DMS79 treated with DMSO at 0.1 percent for 48 hours (cell line): Measurements from ENCODE around the gene LRRC8B.
"Not testable (repeated sequence)": the region's sequence is repeated elsewhere in the genome, so short reads cannot be mapped to it uniquely, and the experiment has no call there.

Source experiments
- DNase-seq: peaks from one replicate; lab custom pipeline; 2025; lab: John Stamatoyannopoulos, UW

LRRC8B gene

DNA sequence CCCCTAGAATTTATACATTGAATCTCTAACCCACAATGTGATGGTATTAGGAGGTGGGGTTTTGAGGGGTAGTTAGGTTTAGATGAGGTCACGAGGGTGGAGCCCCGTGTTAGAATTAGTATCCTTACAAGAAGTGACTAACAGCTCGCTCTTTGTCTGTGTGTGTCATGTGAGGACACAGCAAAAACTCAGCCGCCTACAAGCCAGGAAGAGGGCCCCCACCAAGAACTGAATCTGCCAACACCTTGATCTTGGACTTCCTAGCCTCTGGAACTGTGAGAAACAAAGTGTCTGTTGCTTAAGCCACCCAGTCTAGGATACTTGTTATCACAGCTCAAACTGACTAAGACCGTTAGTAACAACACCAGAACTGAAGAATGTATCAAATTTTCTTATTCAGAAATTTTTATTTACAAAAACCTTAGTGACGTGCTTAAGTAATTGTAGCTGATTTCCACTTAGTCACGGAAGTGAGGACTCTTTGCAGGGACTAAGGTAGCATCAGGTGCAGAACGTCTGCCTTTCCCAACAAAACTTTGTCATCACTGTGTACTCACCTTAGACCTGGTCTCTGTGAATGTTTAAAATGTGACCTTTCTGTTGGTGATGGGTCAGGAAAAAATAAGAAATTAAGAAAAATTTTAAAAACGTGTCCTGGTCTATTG lies 83.8 kb downstream of the LRRC8B start:
- DNase-seq: no peak

DNA sequence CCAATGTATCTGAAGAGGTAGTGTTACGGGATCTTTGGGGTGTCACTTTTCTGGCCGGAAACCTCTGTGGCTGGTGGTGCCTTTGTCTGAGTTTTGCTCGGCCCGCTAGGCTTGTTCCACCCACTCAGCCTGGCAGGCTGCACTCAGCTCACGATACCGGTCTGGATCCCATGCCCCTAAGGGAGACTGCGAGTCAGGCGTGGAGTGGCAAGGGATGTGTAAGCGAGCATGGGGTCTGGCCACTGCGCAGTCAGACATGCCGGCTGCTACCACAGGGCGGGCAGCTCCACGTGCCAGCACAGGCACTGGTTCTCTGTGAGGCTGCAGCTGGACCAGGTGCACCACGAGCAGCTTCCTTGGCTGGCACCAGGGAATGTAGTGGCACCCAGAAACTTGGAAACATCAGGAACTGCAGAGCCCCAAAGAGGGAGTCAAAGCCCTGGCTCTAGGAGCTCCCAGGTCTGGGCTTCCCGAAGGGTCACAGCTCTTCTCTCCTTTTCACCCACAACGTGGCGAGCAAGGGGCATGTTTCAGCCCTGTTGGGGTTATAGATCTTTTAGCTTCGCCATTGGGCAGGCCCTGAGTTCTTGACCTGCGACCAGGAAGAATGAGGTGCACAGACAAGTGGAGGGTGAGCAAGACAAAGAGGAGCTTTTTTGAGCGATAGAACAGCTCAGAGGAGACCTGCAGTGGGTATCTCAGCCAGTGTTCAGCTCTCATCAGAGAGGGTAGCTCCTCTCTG lies 84.5 kb downstream of the LRRC8B start:
- no peak for DNase-seq

DNA sequence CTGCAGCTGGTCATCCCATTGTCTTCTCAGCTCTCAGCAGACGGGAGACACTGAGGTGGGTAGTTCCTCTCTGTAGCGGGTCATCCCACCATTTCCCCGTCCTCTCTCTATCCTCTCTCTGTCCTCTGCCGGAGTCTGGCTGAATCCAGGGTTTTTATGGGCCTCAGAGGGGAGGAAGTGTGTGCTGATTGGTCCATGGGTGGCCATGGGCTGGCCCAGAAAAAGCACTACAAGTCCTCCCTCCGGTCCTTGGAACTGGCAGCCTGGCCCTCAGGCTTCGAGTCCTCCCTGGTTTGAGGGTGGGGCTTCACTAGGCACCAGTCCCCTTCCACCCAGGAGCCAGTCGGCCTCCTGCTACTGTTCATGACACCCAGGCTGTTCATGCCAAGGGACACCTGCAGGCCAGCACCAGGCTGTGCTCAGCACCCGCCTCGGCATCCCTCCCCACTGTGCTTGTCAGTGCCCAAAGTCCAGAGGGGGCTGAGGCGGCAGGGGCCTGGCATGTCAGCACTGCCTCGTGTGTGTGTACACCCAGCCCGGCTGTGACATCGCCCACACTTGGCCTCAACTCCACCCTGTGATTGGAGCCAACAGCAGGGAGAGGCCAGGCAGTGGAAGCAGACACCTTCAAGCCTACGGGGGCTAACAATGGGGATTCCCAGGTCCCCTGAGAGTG lies 85.3 kb downstream of the LRRC8B start:
- DNase-seq: no peak

GRCh38 chr1:89610457-89611011 lies 85.9 kb downstream of the LRRC8B start:
- no peak for DNase-seq

DNA sequence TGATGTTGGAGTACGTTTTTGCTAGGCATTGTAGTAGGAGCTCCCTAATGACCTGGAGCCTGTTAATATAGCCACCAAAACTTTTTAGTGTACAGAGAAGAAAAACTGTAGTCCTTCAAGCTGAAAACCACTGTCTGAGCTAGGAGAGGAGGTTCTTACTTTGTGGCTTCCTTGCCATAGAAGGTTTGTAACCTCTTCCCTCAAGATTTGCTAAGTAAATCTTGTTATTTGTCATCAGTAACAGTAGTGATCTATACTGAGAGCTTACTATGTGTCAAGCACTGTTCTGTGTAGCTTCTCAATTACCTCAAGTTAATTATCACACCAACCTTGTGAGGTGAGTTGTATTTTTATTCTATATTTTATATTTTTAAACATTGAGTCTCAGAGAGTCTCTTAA lies 87.1 kb downstream of the LRRC8B start:
- DNase-seq: no peak

DNA sequence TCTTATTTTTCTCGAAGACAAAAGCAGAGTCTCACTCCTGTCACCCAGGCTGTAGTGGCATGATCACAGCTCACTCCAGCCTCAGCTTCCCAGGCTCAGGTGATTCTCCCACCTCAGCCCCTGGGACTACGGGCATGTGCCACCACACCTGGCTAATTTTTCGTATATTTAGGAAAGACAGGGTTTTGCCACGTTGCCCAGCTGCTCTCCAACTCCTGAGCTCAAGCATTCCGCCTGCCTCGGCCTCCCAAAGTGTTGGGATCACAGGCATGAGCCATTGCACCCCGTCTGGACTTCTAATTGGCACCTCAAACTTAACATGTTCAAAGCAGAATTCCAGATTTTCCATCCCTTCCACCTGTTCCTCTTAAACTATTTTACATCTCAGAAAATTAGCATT lies 89.3 kb downstream of the LRRC8B start:
- DNase-seq: no peak

DNA sequence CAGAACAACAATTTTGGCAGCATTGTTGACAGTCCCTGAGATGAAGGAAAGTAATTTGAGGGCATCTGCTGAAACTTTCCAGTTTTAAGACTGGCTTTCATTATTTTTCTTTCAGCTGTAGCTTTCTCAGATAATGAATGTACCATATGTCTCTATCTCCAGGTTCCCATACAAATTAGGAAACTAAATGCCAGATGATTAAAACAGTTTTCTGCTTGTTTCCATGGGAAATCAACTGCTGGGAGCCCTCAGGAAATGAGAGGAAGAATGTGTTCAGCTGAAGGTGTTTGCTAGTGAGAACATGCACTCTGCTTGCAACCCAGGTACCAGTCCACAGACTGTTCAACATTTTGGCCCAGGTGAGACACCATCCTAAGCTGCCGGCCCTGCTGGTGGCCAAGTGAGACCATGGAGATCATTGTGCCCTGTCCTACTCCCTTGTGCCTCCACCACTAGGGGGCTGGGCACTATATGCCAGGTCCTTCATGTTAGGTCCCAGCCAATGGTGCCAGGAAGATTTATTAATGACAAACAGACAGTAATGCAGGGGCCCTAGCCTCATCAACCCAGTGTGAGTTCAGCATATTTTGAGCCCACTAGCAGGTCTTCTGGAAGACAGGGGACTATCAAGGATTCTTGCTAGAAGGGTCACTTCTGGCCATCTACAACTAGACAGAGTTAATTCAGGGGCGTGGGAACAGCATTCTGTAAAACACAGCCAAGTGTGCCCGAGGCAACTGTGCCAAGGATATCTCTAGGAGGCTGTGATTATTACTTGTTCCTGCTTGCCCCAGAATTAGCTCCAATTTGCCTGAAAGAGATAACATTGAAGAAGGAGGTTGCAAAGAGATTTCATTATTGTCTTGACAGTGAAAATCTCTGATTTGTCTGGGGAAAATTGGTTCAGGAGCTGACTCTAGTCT lies 91.3 kb downstream of the LRRC8B start:
- DNase-seq: no peak

DNA sequence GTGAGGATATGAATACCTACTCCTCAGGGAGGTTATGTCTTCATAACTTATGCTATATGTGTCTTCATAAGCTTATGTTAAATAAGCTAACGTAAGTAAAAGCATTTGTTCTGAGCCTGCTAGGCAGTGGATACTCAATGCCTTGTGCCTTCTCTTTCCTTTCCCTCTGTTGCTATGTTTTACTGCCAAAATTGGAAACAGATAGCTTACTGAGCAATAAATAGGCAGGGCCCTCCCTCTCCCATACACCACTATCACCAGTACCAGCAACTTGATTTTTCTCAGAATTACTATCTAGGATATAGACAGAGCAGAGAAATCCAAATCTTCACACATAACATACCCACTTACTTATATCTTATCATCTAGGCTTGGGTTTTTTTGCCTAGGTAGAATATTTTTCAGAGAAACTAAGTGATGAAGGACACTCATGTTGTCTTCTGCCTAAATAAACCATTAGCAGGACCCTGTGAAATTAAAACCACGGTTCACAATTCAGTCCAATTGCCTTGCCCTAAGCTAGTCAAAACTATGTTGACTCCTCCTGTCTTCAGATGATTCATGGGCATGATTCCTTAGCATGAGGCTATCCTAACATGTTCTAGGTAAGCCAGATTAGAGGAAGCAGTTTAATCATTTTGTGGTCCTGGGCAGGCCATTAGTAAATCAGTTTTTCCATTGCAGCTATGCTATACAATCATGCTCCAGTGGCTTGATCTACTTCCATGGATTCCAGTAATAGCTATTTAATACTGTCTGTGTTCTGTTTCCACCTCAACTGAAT lies 92.4 kb downstream of the LRRC8B start:
- DNase-seq: no peak

GRCh38 chr1:89620664-89621063 lies 96.0 kb downstream of the LRRC8B start:
- DNase-seq: no peak

DNA sequence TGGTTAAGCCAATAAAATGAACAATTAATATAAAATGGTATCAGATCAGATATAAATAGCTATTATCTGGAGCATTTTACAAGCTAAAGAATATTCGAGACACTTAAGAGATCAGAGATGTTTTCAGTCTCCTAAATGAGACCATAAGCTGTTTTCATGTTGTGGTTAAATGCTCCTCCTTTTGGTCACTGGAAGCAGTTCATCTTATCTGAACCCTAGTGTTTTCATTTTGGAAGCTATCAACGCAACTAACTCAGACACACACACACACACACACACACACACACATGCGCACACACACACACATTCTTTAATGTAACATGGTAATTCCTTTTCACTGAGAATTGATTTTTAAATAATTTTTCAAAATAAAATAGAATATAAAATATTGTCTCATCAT lies 98.3 kb downstream of the LRRC8B start:
- DNase-seq: no peak

DNA sequence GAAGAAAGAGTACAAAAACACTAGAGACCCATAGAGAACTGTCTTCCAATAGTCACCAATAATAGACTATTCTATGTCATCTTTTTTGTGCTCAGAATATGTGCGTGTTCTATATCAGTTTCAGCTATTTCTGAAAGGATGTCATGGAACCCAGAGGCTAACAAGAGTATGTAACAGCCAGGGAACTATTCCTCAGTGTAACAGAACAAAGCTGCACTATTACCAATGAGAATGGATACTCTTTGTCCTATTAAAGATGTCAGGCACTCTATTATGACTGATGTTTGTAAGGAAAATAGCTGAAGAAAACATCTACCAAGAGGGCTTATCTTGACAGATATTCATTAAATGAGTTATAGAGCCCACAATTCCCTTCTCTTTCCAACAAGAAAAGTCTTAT lies 99.7 kb downstream of the LRRC8B start:
- no peak for DNase-seq

GRCh38 chr1:89624715-89625323 lies 100.2 kb downstream of the LRRC8B start:
- DNase-seq: no peak

DNA sequence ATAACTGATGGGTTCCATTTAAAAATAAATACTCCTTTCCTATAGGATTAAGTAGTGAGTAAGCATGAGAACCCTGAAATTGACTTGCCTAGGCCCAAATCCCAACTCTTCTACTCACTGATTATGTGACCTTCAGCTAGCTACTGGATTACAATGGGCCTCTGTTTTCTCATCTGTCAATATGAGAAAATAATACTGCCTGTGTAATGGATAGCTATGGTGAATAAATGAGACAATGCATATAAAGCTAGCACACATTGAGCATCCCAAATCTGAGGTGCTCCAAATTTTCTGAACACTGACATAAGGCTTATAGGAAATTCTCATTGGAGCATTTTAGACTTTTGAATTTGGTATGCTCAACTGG lies 103.0 kb downstream of the LRRC8B start:
- DNase-seq: no peak

GRCh38 chr1:89629146-89629545 lies 104.5 kb downstream of the LRRC8B start:
- DNase-seq: no peak

DNA sequence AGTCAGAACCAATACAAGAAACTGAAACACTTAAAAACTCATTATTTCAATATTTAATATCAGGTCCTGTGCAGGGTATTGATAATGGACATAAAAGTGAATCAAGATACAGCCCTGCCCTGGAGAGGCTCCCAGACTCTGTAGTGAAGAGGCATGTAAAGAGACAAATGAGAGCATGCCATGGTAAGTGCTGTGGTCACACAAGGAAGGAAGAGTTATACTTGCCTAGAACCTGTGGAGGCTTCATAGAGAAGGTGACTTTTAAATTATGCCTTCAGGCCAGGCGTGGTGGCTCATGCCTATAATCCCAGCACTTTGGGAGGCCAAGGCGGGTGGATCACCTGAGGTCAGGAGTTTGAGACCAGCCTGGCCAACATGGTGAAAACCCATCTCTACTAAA lies 105.0 kb downstream of the LRRC8B start:
- not testable (repeated sequence) for DNase-seq

DNA sequence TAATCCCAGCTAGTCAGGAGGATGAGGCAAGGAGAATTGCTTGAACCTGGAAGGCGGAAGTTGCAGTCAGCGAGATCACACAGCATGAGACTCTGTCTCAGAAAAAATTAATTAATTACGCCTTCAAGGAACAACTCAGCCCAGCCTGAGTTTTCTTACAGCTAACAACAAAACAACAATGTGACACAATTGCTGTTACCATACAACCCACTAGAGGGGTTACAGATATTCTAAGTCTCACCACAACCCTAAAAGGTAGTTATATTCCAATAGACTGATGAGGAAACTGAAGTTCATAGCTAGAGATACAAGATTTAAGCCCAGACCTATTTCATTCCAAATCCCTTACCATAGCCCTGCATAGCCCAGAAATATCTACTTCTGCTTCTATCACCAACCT lies 105.4 kb downstream of the LRRC8B start:
- no peak for DNase-seq

DNA sequence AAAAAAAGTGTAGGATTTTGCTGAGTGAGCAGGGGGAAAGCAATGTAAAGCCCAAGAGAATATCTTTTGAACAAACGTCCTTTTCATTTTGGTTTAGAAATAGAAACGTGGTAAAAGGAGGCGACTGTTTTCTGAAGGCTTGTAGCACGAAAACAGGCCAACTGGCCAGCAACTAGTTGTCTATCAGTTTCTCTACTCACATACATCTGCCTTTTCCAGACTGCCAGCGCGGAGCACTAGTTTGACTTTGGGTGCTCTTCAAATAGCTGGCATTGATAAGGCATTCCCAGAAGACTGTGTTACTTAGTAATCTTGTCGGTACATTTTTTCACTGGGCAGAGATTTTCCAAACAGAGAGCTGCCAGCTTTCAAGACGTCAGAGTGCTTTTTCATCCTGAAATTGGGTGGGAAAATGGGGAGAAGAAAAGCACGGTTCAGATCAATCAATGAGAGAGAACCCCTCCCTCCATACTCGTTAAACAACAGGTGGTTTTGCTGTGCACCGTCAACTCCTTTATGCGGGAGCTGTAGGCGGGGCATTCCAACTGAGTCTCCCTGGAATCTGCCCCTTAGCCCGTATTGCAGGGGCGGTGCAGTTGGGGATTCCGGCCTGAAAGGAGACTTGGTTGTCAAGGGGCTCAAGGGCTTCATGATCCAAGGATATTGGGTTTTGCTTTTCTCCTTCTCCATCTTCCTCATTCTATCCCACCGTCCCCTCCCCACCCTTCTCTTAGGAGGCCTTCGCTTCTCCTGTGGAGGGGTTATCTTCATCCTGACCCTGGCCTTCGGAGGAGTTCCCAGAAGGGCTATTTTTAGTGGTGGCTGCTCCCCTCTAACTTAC lies 107.4 kb downstream of the LRRC8B start:
- peak; percentile 51 for DNase-seq

GRCh38 chr1:89632657-89633247 lies 108.1 kb downstream of the LRRC8B start, which contains the start of gene LRRC8C:
Gene LRRC8C, plus strand, starts transcription at chr1:89633120. Its CDS starts 53,354 bp downstream, at chr1:89686474.
- DNase-seq: peak; percentile 76

DNA sequence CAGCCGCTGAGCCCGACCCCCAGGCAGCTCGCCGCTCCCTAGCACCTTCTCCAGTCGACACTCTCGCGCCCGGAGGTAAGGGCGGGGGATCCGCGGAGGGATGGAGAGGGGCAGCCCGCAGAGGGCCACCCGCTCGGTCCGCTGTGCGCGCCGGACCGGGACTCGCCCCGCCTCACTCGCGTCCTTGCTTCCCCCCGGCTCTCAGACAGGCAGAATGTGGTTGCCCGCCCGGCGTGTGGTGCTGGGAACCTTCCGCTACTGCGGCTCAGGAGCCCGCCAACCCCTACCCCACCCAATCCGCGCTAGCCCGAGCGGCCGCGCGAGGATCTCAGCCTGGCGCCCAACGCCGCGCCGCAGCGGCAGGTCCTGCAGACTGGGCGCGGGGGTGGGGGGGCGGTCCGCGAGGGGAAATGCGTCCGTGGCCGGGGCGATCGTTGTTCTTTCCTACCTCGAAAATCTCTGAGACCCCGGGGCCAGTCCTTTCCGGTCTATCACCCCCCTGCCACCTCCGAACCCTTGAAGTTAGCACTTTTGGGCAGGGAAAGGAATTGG lies 108.7 kb downstream of the LRRC8B start:
- DNase-seq: peak; percentile 67
